ENCODE data around the gene SERTM2. TPM values are rescaled to one million over a fixed set of nuclear protein-coding genes. Genes with fewer than 3 reads are reported as not detected.

The SERTM2 gene
- total RNA-seq, 1 experiment from 2014 or later: 0.37 TPM

GRCh38 chrX:111503485-111503993, 7.9 kb upstream of the SERTM2 start:
- Mint-ChIP-seq H3K9me3 (no peaks in the 10 kb centered on the region), H3K27ac (no peak overlapping the region), H3K27me3 (ENCODE audit: low read depth) (peaks cover 6% of the 10 kb centered on the region), H3K4me3 (no peak overlapping the region), H3K36me3 (no peaks in the 10 kb centered on the region), H3K4me1 (peaks cover 2% of the 10 kb centered on the region; the same call in 1 of the 2 replicates)
- CTCF ChIA-PET: no interaction called here
- ATAC-seq (no peak), DNase-seq (ENCODE audit: low spot score) (no peak)
- TF ChIP-seq ZNF425 (CRISPR knock-in tag; conservative IDR thresholded peaks at IDR 0.05) (no peak), ATF1 (CRISPR knock-in tag; IDR thresholded peaks at IDR 0.05) (no peak), FOXP1 (CRISPR knock-in tag; IDR thresholded peaks at IDR 0.05; ENCODE audit: borderline replicate concordance) (no peak), TCF7 (CRISPR knock-in tag; IDR thresholded peaks at IDR 0.05; ENCODE audit: low read depth) (no peak), ZNF532 (CRISPR knock-in tag; IDR thresholded peaks at IDR 0.05; ENCODE audit: borderline replicate concordance) (no peak), ERG (CRISPR knock-in tag; IDR thresholded peaks at IDR 0.05) (no peak)
- TF ChIP-seq, protein P1, sequence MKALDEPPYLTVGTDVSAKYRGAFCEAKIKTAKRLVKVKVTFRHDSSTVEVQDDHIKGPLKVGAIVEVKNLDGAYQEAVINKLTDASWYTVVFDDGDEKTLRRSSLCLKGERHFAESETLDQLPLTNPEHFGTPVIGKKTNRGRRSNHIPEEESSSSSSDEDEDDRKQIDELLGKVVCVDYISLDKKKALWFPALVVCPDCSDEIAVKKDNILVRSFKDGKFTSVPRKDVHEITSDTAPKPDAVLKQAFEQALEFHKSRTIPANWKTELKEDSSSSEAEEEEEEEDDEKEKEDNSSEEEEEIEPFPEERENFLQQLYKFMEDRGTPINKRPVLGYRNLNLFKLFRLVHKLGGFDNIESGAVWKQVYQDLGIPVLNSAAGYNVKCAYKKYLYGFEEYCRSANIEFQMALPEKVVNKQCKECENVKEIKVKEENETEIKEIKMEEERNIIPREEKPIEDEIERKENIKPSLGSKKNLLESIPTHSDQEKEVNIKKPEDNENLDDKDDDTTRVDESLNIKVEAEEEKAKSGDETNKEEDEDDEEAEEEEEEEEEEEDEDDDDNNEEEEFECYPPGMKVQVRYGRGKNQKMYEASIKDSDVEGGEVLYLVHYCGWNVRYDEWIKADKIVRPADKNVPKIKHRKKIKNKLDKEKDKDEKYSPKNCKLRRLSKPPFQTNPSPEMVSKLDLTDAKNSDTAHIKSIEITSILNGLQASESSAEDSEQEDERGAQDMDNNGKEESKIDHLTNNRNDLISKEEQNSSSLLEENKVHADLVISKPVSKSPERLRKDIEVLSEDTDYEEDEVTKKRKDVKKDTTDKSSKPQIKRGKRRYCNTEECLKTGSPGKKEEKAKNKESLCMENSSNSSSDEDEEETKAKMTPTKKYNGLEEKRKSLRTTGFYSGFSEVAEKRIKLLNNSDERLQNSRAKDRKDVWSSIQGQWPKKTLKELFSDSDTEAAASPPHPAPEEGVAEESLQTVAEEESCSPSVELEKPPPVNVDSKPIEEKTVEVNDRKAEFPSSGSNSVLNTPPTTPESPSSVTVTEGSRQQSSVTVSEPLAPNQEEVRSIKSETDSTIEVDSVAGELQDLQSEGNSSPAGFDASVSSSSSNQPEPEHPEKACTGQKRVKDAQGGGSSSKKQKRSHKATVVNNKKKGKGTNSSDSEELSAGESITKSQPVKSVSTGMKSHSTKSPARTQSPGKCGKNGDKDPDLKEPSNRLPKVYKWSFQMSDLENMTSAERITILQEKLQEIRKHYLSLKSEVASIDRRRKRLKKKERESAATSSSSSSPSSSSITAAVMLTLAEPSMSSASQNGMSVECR (CRISPR knock-in tag; IDR thresholded peaks at IDR 0.05; ENCODE audit: borderline replicate concordance): no peak
- TF ChIP-seq, protein P2, sequence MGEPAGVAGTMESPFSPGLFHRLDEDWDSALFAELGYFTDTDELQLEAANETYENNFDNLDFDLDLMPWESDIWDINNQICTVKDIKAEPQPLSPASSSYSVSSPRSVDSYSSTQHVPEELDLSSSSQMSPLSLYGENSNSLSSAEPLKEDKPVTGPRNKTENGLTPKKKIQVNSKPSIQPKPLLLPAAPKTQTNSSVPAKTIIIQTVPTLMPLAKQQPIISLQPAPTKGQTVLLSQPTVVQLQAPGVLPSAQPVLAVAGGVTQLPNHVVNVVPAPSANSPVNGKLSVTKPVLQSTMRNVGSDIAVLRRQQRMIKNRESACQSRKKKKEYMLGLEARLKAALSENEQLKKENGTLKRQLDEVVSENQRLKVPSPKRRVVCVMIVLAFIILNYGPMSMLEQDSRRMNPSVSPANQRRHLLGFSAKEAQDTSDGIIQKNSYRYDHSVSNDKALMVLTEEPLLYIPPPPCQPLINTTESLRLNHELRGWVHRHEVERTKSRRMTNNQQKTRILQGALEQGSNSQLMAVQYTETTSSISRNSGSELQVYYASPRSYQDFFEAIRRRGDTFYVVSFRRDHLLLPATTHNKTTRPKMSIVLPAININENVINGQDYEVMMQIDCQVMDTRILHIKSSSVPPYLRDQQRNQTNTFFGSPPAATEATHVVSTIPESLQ (CRISPR knock-in tag; IDR thresholded peaks at IDR 0.05): no peak
- TF ChIP-seq, protein P3, sequence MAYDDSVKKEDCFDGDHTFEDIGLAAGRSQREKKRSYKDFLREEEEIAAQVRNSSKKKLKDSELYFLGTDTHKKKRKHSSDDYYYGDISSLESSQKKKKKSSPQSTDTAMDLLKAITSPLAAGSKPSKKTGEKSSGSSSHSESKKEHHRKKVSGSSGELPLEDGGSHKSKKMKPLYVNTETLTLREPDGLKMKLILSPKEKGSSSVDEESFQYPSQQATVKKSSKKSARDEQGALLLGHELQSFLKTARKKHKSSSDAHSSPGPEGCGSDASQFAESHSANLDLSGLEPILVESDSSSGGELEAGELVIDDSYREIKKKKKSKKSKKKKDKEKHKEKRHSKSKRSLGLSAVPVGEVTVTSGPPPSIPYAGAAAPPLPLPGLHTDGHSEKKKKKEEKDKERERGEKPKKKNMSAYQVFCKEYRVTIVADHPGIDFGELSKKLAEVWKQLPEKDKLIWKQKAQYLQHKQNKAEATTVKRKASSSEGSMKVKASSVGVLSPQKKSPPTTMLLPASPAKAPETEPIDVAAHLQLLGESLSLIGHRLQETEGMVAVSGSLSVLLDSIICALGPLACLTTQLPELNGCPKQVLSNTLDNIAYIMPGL (CRISPR knock-in tag; IDR thresholded peaks at IDR 0.05): no peak
- POLR2A ChIA-PET: no interaction called here
